Neural crest cell (in vitro differentiated cells): ENCODE data around the gene CDR2. TPM values are rescaled to one million over a fixed set of nuclear protein-coding genes. Genes with fewer than 3 reads are reported as not detected.

Source experiments
- DNase-seq: peaks from one replicate; pipeline ENCODE4 v3.0.0; 2021; ENCODE audit warnings: low read depth, mixed read lengths, low spot score
- H3K27ac Mint-ChIP-seq: one replicate; pipeline ENCODE4 v1.8.0; 2021; ENCODE audit warnings: mild to moderate bottlenecking, mixed read lengths; ENCODE audit not compliant: unreplicated experiment
- H3K27me3 Mint-ChIP-seq: 2 replicates; pipeline ENCODE4 v1.8.0; 2021; ENCODE audit warnings: low read depth, mild to moderate bottlenecking, mixed read lengths
- H3K36me3 Mint-ChIP-seq: 2 replicates; pipeline ENCODE4 v1.8.0; 2021; ENCODE audit warnings: low read depth, mild to moderate bottlenecking, mixed read lengths
- H3K4me1 Mint-ChIP-seq: 2 replicates; pipeline ENCODE4 v1.8.0; 2021; ENCODE audit warnings: mixed read lengths
- H3K4me3 Mint-ChIP-seq: one replicate; pipeline ENCODE4 v1.8.0; 2021; ENCODE audit warnings: mild to moderate bottlenecking, mixed read lengths
- H3K9me3 Mint-ChIP-seq: 2 replicates; pipeline ENCODE4 v1.8.0; 2021; ENCODE audit warnings: mixed read lengths
- CTCF ChIP-seq: fragments of 200-600 bp; sonication (generic); conservative IDR thresholded peaks from 2 replicates; pipeline ENCODE4 v1.5.0; 2021; ENCODE audit warnings: antibody characterized with exemption, mild to moderate bottlenecking
- total RNA-seq: library from RNA; stranded (reverse); gene quantifications from 2 replicates; pipeline ENCODE4 v1.2.1, GENCODE V29; 2021

The CDR2 gene
- total RNA-seq, 1 donor from 2014 or later = 16.1 TPM

DNA sequence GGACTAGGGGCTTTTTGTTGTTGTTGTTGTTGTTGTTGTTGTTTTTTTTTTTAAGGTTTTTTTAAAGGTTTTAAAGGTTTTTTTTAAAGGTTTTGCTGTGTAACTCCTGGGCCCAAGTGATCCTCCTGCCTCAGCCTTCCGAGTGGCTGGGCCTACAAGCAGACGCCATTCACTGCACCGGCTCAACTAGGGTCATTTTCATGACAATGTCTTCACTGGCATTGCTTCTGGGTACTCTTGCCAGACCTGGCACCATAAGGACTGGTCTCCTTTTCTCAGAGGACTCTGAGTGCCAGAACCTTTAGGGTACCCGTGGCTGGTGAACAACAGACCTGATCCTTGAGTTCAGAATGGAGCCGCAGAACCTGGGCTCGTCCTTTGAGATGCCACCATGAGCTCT is 56.8 kb downstream of the CDR2 start:
- Mint-ChIP-seq H3K27ac (no peak overlapping the region), H3K36me3 (peaks cover 6% of the 10 kb centered on the region), H3K4me3 (no peak overlapping the region), H3K4me1 (no peaks in the 10 kb centered on the region), H3K27me3 (no peaks in the 10 kb centered on the region), H3K9me3 (no peaks in the 10 kb centered on the region)
- DNase-seq = no peak
- TF ChIP-seq CTCF = no peak

DNA sequence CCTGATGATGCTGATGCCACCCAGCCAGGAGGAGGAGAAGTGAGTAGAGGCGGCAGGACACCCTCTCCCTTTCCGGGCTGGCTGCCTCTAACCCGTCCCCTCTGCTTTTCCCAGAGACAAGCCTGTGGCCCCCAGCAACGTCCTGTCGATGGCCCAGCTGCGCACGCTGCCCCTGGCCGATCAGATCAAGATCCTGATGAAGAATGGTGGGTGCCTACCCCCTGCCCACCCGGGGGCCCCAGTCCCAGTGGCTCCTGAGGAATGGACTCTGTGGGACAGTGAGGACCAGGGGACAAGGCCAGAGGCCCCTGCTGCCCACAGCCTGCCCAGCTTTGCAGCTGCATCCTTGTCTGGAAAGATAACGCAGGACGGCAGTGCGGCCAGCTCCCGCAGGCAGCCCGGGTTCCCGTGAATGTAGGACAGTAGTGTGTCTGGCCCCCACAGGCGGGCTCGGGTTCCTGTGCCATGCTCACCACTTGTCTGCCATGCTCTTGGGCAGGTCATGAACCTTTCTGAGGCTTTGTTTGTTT is 57.4 kb downstream of the CDR2 start:
- no peak for DNase-seq
- Mint-ChIP-seq H3K36me3 (peaks cover 6% of the 10 kb centered on the region), H3K27me3 (no peaks in the 10 kb centered on the region), H3K4me1 (no peaks in the 10 kb centered on the region), H3K4me3 (no peak overlapping the region), H3K27ac (no peak overlapping the region), H3K9me3 (no peaks in the 10 kb centered on the region)
- TF ChIP-seq CTCF = no peak

- H3K36me3 Mint-ChIP-seq = peaks cover 9% of the 10 kb centered on the region
- H3K9me3 Mint-ChIP-seq = no peaks in the 10 kb centered on the region
- no peak overlapping the region for H3K27ac Mint-ChIP-seq
- DNase-seq = no peak
- no peaks in the 10 kb centered on the region for H3K27me3 Mint-ChIP-seq
- no peak for TF ChIP-seq CTCF
- no peaks in the 10 kb centered on the region for H3K4me1 Mint-ChIP-seq
- H3K4me3 Mint-ChIP-seq = no peak overlapping the region
These were observed 58.0 kb downstream of the CDR2 start for GRCh38 chr16:22316411-22316811.

DNA sequence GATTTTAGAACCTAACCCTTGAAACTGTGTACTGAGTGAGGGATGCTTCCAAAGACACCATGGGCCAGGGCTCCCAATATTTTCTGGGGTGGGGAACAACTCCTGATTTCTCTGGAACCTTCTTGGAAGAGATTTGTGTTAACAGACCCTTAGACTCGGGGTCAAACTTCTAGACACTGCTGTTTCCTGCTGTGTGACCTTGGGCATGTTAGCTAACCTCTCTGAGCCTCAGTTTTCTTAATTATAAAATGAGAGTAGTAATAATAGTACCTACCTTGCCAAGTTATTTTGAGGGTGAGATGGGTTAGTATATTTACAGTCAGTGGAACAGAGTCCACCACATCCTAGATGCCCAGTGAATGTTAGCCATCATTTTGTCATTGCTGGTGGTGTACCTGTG is 58.4 kb downstream of the CDR2 start:
- no peak for DNase-seq
- no peak overlapping the region for H3K27ac Mint-ChIP-seq
- peaks cover 9% of the 10 kb centered on the region for H3K36me3 Mint-ChIP-seq
- H3K4me3 Mint-ChIP-seq = no peak overlapping the region
- H3K9me3 Mint-ChIP-seq = no peaks in the 10 kb centered on the region
- no peak for TF ChIP-seq CTCF
- H3K4me1 Mint-ChIP-seq = no peaks in the 10 kb centered on the region
- H3K27me3 Mint-ChIP-seq = no peaks in the 10 kb centered on the region

- TF ChIP-seq CTCF = no peak
- H3K4me1 Mint-ChIP-seq = no peaks in the 10 kb centered on the region
- no peak for DNase-seq
- no peak overlapping the region for H3K4me3 Mint-ChIP-seq
- no peaks in the 10 kb centered on the region for H3K9me3 Mint-ChIP-seq
- peaks cover 9% of the 10 kb centered on the region for H3K36me3 Mint-ChIP-seq
- H3K27ac Mint-ChIP-seq = peak overlapping the region; percentile 17
- no peaks in the 10 kb centered on the region for H3K27me3 Mint-ChIP-seq
These were observed 59.5 kb downstream of the CDR2 start for GRCh38 chr16:22314661-22315626.
